ENCODE measurements around the gene KRTAP10-12.

DNA sequence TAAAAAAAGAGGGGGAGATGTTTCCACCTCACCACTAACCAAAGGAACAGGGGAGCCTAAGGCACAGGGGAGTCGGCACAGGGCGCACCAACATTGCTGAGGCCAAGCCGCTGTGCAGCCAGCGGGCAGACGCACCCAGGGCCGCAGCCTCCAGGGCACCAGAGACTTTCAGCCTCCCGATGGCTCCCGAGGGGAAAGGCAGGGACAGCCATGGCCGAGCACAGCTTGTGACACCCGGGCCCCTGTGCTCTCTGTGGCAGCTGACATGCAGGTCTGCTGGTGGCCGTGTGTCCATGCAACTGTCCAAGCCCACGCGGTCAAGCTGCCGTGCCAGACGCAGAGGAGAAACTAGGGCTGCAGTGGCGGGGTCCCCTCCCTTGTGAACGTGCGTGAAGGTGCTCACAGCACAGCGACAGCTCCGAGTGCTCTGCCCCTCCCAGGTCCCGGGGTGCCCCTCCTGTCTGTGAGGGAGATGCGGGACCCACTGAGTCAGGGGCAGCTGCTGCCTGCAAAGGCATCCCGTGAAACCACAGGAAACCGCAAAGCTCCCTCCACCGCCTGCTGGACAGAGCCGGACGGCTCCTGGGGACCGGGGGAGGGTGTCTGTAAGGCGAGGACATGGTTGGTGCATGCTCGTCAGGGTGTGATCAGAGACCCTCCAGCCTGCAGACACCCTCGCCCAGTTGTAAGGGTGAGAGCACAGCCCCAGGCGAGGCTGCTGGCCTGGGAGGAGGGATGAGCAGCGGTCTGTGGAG is 48.2 kb upstream of the KRTAP10-12 start:
- TF ChIP-seq, protein P1, sequence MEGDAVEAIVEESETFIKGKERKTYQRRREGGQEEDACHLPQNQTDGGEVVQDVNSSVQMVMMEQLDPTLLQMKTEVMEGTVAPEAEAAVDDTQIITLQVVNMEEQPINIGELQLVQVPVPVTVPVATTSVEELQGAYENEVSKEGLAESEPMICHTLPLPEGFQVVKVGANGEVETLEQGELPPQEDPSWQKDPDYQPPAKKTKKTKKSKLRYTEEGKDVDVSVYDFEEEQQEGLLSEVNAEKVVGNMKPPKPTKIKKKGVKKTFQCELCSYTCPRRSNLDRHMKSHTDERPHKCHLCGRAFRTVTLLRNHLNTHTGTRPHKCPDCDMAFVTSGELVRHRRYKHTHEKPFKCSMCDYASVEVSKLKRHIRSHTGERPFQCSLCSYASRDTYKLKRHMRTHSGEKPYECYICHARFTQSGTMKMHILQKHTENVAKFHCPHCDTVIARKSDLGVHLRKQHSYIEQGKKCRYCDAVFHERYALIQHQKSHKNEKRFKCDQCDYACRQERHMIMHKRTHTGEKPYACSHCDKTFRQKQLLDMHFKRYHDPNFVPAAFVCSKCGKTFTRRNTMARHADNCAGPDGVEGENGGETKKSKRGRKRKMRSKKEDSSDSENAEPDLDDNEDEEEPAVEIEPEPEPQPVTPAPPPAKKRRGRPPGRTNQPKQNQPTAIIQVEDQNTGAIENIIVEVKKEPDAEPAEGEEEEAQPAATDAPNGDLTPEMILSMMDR (IDR thresholded peaks at IDR 0.05 in 8 of 11, conservative IDR thresholded peaks at IDR 0.05 in 3 of 11) = no peak
- TF ChIP-seq POLR2A (IDR thresholded peaks at IDR 0.05) = no peak

All from spleen (tissue), 7 donors.